OCI-LY1 (cell line): Measurements from ENCODE around the gene VCL.

Experiments
- CTCF ChIP-seq: fragments of 200-600 bp; sonication (generic), shearing (Covaris generic); IDR thresholded peaks from 2 replicates; pipeline ENCODE4 v1.5.1; 2017; ENCODE audit warnings: mild to moderate bottlenecking, antibody characterized with exemption, low read length, moderate library complexity, mixed read lengths
- EZH2 ChIP-seq: fragments of 200-600 bp; sonication (generic), shearing (Covaris generic); IDR thresholded peaks from 2 replicates; pipeline ENCODE4 v1.8.0; 2017; ENCODE audit warnings: borderline replicate concordance, mixed run types, mild to moderate bottlenecking, antibody characterized with exemption, low read length, moderate library complexity, mixed read lengths

GRCh38 chr10:73979141-73979808, 18.6 kb upstream of the VCL start:
- TF ChIP-seq CTCF (no peak), EZH2 (no peak)
